Skin of body (tissue), 2 donors: ENCODE measurements around the gene CSTF2. TPM values are rescaled to one million over a fixed set of nuclear protein-coding genes. Genes with fewer than 3 reads are reported as not detected.
"Not testable (repeated sequence)": the region's sequence is repeated elsewhere in the genome, so short reads cannot be mapped to it uniquely, and the experiment has no call there.

ENCODE experiments used
- DNase-seq: peaks from one replicate; lab custom pipeline; 2025; lab: John Stamatoyannopoulos, UW
- total RNA-seq: library from RNA; depleted of rRNA; stranded (reverse); fragments of >200 nt; gene quantifications from one replicate; pipeline ENCODE4 v1.2.3, GENCODE V29; 2014

The CSTF2 gene, protein sequence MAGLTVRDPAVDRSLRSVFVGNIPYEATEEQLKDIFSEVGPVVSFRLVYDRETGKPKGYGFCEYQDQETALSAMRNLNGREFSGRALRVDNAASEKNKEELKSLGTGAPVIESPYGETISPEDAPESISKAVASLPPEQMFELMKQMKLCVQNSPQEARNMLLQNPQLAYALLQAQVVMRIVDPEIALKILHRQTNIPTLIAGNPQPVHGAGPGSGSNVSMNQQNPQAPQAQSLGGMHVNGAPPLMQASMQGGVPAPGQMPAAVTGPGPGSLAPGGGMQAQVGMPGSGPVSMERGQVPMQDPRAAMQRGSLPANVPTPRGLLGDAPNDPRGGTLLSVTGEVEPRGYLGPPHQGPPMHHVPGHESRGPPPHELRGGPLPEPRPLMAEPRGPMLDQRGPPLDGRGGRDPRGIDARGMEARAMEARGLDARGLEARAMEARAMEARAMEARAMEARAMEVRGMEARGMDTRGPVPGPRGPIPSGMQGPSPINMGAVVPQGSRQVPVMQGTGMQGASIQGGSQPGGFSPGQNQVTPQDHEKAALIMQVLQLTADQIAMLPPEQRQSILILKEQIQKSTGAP
- 8.9 TPM for total RNA-seq

DNA sequence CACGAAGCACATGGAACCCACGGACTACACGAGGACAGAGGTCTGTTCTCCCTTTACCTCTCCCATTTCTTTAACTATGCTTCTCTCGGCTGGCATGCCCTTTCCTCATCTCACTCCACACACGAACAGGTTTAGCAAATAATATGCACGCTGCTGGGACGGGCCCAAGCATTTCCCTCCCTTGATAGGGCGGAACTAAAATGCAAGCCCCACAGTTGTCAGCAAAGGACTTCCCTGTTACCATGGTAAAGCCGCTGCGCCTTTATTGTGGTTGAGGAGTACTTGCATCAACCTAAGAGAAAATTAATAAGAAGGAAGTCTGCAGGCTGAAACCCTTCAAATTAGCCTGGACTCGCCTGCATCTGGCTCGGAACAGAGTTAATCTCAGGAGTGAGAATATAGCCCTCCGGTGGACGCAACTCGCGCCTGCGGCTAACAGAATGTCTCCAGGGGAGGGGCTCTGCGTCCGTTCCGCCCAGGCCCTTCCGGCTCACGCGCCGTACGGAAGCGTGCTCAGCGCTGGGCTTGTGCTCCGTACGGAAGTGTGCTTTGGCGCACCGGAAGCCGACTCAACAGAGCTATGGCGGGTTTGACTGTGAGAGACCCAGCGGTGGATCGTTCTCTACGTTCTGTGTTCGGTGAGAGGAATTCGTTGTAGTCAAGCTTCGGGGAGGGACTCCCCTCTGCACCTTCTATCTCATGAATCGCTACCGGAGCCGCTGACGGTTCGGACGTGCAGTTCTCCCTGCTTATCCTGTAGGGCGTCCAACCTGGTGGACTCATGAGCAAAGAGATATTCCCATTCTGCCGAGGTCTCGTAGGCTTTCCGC lies at the start of gene CSTF2:
CSTF2 (plus strand) TSS at position 555 of the 830 bp plus-strand sequence; CDS start at position 581, 26 bp downstream.
- peak; percentile 85 for DNase-seq

DNA sequence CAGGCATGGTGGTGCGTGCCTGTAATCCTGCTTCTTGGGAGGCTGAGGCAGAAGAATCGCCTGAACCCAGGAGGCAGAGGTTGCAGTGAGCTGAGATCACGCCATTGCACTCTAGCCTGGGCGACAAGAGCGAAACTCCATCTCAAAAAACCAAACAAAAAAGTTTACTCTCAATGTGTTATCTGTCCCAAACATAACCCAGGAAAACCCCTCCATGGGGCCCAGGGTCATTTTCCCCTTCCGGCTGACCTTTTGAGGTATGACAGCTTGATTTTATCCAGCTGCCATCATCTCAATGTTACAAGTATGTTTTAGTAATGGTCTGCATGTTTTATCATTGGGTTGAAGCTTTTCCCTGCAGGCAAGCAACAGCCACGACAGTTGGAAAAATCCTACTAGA lies 23.8 kb upstream of the CSTF2 start:
- not testable (repeated sequence) for DNase-seq

DNA sequence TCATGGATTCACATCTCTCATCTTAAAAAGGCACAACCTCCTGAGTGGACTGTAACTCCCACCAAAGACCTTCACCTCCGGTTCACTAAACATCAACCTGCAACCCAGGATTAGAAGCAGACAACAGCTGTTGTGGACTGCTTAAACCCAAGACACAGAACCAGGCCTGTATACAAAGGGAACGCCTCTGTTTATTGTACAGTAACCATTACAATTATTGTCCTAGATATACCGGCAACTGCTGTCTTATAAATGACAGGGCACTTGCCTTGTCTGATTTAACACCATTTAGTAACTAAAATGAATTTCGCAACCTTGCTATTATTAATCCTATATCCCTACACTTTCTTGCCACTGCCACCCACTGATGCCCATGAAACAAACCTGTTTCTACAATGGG lies 22.8 kb upstream of the CSTF2 start:
- DNase-seq: no peak

DNA sequence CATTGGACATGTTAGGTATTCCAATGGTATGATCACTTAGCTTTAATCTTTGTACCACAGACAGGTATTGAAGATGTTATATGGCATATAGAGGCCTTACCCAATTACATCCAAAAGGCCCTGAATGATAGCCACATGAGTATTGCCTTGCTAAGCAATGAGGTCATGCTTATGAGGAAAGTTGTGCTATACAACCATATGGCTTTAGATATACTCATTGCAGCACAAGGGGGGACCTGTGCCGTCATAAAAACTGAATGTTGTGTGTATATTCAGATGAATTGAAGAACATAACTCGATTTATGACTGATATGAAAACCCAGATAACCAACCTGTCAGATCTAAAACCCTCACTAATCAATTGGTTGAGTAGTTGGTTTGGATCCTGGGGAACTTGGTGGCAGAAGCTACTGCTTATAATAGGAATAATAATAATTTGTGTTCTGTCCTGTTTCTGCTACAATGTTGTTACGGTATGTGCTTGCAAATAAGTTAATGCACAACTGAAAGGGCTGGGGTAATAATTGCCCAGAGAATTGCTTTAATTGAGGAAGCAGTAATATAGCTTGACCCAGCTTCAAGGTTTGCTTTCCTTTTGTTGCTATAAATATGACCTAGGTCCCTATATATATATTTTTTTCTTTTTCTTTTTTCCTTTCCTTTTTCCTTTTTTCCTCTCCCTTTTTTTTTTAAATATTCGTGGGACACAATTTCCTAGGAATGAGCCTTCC lies 21.5 kb upstream of the CSTF2 start:
- DNase-seq: no peak

DNA sequence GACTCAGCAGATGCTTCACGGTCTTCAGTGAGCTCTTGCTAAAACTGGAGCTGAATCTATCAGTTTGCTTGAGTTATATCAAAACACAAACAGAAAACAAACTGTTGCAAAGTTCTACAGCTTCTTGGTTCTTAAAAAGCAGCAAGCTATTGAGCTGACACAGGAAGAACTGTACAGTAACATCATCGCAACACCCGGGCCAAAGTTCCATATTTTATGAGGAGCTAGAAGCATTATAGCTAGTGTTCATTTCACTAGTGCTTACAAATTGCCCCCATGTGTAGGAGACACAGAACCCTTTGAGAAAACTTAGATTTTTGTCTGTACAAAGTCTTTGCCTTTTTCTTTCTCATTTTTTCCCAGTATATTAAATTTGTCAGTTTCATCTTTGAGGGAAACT lies 17.3 kb upstream of the CSTF2 start:
- no peak for DNase-seq

DNA sequence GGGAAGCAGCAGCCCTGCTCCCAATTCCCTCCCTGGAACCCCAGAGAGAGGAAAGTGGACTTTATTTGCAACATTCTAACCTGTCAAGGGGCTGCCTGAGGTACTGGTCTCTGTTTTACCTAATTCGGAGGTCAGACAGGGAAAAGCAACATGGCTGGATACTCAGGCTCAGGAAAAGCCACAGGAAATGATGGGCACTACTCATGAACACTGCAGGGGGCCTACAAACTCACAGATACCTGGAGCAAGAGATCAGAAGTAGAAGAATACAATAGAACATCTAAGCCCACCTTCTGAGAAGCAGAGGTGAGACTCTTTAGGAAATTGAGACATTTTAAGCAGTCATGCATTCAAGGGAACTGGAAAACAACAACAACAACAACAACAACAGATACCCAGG lies 15.4 kb upstream of the CSTF2 start:
- no peak for DNase-seq

DNA sequence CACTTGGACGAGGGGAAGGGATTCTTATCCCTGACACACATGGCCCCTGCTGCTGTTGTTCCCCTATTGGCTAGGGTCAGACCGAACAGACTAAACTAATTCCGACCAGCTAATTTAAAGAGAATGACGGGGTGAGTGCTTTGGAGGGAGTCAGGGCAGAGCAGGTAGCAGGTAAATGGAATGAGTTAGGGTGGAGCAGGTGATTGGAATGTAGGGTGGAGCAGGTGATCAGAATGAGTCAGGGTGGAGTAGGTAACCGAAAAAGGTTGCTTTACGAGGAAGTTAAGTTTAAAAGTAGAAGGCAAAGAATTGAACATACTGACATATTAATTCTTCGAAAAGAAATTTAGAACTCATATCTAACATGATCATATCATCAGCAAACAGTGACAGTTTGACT lies 11.9 kb upstream of the CSTF2 start:
- DNase-seq: not testable (repeated sequence)

DNA sequence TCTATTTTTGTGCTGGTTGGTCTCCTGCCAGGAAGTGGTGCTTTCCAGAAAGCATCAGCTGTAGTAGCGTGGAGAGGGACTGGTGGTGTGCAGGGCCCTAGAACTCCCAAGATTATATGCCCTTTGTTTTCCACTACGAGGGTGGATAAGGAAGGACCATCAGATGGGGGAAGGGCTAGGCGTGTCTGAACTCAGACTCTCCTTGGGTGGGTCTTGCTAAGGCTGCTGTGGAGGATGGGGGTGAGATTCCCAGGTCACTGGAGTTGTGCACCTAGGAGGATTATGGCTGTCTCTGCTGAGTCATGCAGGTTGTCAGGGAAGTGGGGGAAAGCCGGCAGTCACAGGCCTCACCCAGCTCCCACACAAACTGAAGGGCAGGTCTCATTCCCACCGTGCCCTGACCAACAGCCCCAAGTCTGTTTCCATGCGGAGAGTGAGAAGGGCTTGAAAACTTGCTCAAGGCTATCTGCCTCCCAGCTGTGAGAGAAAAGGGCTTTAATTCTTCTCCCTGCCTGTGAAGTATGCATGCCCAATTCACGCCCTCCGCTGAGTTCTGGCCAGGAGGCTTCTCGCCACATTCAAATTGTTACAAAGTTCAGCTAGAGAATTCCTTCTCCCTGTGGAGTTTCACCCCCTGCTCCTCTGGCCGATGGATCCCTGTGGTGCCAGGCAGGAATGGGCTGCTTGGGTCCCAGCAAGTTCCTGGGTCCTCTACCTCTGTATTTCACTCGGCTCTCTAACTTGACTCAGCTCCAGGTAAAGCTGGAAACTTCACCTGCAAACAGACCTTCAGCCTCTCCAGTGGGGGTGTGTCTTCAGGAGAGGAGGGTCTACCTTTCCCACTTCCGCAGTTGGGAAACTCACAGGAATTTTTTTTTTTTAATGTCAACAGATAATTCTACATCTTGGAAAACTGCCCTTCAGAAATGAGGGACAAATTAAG lies 7.7 kb upstream of the CSTF2 start:
- DNase-seq: no peak

DNA sequence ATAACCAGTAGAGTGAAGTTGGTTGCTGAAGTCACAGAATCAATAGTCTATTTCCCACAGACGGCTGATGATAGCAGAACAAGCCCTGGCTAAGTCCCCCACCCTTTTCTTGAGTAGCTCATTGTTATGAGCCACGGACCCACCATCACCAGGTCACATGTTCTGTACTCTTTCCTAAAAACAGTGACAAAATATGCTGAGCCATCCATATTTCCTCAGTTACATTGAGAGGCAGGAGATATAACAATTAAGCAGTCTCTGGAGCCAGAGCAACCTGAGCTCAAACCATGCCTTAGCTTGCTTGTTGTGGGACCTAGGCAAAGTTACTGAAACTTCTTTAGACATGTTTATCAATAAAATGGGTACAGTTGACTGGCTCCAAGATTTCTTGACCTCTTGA lies 2.9 kb upstream of the CSTF2 start:
- DNase-seq: no peak

DNA sequence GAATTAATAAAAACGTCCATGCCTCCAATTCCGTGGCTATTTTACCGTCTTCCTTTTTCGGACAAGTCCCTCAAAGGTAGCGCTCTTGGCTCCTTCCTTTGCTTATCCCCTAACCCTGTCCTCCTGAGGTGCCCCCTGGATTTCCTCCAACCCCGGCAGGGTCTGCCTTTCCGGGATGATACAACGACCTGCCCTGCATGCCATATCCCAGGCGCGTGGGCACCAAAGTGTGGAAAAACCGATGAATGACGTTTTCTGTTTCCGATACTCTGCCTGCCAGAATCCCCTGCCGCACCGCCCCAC lies 706 bp upstream of the CSTF2 start:
- DNase-seq: peak; percentile 10

DNA sequence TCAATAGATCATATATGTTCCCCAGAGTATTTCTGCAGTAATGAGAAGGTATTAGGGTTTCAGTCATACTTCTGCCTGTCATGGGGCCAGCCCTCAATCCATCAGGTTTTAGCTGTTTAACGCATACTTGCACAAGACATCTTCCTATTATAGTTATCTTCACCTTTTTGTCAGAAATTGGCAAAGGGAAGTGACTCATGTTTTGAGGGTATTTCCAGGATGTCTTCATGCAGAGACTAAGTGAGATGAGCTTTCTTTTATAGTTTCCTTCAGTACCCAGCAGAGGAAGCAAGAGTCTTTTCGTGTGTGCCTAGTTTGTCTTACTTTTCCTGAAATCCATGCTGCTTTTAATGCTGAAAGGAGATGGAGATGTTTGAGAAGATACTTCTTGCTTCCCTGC lies 9.5 kb downstream of the CSTF2 start:
- DNase-seq: no peak

DNA sequence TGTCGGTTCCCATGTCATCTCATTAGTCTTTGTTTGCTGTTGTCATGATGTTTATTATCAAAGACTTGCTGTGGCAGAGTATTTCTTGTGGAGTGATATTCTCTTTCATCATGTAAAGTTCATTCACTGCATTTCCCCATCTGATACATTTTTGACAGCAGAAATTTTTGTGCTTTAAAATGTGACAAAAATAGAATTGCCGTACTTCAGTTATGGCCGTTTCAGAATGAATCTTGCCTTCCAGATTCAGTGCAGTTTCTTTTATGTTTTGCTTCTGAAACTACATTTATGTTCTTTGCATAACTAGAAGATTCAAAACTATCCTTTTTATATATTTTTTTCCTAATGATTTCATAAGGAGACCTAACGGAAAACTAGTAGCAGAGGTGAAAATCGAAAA lies 10.0 kb downstream of the CSTF2 start:
- DNase-seq: no peak

DNA sequence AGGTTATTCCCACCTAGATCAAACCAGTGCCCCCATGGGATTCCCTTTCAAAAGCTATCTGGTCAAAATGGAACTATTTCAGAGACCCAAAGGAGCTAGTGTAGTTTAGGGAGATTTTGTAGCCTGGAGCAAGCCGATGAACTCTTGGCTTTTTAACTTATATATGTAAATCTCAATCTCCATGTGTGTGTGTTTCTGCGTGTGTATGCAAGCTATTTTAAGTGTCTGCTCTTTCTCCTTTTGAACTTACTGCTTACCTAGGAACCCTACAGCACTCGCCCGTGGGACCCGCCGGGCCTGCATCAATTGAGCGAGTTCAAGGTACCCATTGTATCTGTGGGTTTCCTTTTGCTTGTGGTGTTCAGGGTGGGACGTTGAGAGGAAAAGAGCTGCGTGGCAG lies 10.4 kb downstream of the CSTF2 start:
- DNase-seq: no peak

DNA sequence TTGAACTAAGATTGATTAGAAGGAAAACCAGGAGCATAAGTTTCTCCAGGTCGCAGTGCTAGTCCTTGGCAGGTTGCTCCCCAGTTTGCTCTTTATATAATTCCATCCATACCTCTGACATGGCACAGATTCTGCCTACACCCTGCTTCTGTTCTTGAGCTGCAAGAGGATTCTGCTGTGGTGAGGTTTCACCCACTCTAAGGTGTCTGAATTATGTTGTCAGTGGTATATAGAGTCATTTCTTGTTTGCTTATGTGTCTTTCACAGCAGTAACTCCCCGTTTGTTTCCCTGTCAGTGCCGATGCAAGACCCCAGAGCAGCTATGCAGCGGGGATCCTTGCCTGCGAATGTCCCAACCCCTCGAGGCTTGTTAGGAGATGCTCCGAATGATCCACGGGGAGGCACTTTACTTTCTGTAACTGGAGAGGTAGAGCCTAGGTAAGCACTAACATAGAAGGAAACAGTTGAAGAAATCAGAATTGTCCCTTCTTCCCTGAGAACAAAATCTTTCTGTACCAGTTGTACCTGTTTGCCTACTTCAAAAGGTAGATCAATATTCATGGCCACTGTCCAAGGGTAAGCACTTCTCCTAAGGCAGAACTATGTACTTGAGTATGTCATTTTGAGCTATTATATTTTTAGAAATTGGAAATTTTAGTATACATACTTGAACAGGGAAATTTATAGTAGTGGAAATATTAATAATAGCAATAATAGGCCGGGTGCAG lies 11.2 kb downstream of the CSTF2 start:
- no peak for DNase-seq

DNA sequence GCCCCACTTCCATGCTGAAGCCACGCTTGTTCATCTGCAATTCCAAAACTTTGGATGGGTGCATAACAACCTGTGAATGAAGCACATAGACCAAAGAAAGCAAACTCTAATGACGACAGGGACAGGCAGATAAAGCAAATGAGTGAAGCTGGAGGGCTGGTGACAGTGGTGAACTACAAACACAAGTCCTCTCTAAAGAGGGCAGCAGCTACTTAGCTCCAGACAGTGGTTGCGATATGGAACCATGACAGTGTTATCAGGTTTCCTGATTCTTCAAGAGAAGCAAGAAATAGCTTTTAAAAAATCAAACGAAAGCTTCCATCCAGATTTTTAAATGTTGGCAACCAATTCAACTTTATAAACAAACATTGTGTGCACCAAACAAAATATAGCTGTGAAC lies 30.1 kb downstream of the CSTF2 start:
- no peak for DNase-seq

DNA sequence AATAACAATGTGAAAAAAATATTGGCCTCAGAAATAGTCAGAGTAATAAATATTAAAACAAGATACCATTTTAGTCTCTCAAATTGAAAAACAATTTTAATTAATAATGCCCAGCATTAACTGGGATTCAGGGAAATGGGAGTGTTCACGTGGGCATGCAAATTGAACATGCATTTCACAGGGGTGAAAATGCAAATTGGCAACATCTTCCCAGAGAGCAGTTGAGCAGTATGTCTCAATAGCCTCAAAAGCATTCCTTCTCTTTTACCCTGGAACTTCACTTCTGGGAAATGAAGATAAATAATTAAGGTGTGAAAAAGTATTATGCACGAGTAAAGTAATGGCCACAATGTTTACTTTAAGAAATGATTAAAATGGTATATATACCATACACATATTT lies 32.6 kb downstream of the CSTF2 start:
- no peak for DNase-seq

DNA sequence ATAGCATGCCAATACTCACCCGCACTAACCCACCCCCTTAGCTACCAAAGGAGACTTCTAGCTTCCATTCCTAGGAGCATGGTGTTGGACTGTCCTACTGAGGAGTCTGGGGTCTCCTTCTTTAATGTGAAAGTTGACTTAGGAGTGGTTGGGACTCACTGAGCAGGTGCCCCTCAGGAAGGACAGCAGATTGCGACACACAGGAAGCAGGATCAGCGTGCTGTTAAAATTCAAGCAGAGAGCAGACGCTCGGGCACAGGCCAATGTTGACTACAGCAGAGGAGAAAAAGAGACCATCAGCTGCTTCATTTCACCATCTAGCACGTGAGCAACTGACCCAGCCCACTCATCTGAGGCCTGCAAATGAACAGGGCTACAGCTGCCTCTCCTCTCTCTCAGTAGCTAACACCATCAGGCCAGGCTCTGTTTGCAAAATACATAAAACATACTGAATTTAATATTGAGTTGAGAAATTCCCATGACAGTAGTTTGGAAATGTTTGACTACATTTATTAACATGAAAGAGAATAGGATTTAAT lies 43.2 kb downstream of the CSTF2 start:
- DNase-seq: no peak

DNA sequence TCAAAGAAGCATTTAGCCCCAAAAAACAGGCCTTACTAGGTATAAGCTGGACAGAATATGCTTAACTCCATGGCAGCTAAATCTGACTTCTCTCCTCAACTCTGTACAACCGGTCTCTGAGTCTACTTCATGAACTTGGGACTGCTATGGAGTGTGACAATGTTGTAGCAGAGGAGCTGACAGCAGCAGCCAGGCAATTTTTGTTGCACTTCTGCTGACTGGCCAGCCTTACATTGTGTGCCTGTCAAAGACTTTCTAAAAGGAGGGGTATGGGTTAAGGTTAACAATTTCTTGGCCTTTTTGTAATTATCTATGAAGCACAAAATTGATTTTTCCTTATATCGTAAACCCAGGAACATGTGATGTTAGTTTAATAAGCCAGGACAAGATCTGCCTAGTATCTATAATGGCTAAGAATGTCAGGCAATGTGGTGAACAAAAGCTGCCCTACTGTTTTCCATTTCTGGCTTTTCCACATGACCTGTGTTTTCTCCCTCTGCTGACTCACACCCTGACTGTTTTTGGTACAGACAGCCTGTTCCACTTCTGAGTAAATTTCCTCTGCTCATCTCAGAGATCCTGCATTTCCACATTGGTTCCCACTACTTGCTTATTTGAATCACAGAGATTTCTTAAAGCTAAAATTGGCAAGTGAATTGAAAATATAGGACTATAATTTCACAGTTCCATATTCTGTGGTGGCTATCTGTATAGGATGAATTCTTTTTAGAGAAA lies 44.6 kb downstream of the CSTF2 start:
- DNase-seq: no peak

DNA sequence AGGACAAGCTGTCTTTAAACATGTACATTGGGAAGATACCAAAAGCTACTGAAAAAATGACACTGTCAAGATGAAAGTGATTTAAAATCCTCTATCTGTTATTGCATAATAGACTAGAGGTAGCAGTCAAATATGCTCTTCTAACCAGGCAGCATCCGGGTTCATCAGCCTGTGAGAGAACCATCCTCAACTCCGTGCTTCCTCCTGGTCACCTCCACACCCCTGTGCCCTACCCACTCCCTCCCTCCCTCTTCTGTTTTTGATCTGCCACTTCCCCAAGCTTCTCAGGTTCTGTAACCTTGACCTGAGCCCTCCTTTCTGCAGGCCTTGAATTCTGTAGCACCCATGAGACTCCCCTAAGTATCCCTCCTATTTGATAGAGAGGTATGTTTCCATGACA lies 48.1 kb downstream of the CSTF2 start:
- no peak for DNase-seq
